B cell (primary cell): ENCODE results near the gene MAP7D2. TPM values are rescaled to one million over a fixed set of nuclear protein-coding genes. Genes with fewer than 3 reads are reported as not detected.

Source experiments
- ATAC-seq: fragments of 200-7000 bp; cut with Tn5 transposase; one replicate; pipeline ENCODE4 v1.10.0; 2021; ENCODE audit warnings: low read depth, mild to moderate bottlenecking, moderate number of reproducible peaks, moderate library complexity
- CTCF ChIA-PET: fragments of 350-600 bp; sonication (Branson Sonifier 250); formaldehyde crosslinking; loops from one replicate; lab custom pipeline; 2021; ENCODE audit warnings: antibody characterized with exemption, inconsistent platforms; lab: Charles Lee
- POLR2A ChIA-PET: fragments of 350-600 bp; sonication (Branson Sonifier 250); formaldehyde crosslinking; loops from one replicate; lab custom pipeline; 2021; ENCODE audit warnings: antibody characterized with exemption; lab: Charles Lee
- DNase-seq: peaks from one replicate; pipeline ENCODE4 v3.0.0; 2013
- H2AFZ ChIP-seq: 2 replicates; pipeline ENCODE4 v1.6.1; 2012; ENCODE audit warnings: mild to moderate bottlenecking, low read depth, low read length; ENCODE audit not compliant: insufficient read depth, poor library complexity, severe bottlenecking
- H3K27ac ChIP-seq, 2 donors: 1 replicate in 1 of 2; 2 replicates in 1 of 2; pipeline ENCODE4 v1.5.1; 2012 to 2013; ENCODE audit warnings: low read length in 2 of 2, mild to moderate bottlenecking in 2 of 2, moderate library complexity in 1 of 2
- H3K27me3 ChIP-seq, 4 experiments: fragments of 200-600 bp in 1 of 4; sonication (generic) in 1 of 4; replicated peaks in 1 of 4; 1 replicate in 2 of 4; 2 replicates in 2 of 4; pipeline versions ENCODE4 v1.6.1 to v1.7.0; 2013 to 2016; ENCODE audit warnings: low read length in 3 of 4, mild to moderate bottlenecking in 2 of 4, mixed read lengths in 1 of 4, moderate library complexity in 1 of 4; ENCODE audit not compliant: insufficient read depth in 4 of 4, control insufficient read depth in 3 of 4; ENCODE audit errors: control extremely low read depth in 1 of 4
- H3K36me3 ChIP-seq, 2 experiments: replicated peaks in 1 of 2; 1 replicate in 1 of 2; 2 replicates in 1 of 2; pipeline versions ENCODE4 v1.6.1 to v1.7.1; 2013; ENCODE audit warnings: low read length in 1 of 2; ENCODE audit not compliant: insufficient read depth in 2 of 2, control insufficient read depth in 1 of 2; ENCODE audit errors: control extremely low read depth in 1 of 2, extremely low read depth in 1 of 2
- H3K4me1 ChIP-seq, 2 donors: fragments of 200-600 bp in 1 of 2; sonication (generic) in 1 of 2; 1 replicate in 1 of 2; 2 replicates in 1 of 2; pipeline versions ENCODE4 v1.5.1 to v1.6.1; 2013 to 2017; ENCODE audit warnings: low read length in 2 of 2; ENCODE audit not compliant: control insufficient read depth in 2 of 2, insufficient read depth in 2 of 2
- H3K4me2 ChIP-seq: replicated peaks from 2 replicates; pipeline ENCODE3; 2012; ENCODE audit warnings: mild to moderate bottlenecking, low read depth, low read length; ENCODE audit not compliant: poor library complexity, severe bottlenecking
- H3K4me3 ChIP-seq, 5 experiments: fragments of 200-600 bp in 1 of 5; sonication (generic) in 1 of 5; 1 replicate in 3 of 5; 2 replicates in 2 of 5; pipeline versions ENCODE4 v1.5.1 to v1.7.0; 2011 to 2016; ENCODE audit warnings: low read length in 4 of 5, mild to moderate bottlenecking in 4 of 5, low read depth in 2 of 5, control low read depth in 1 of 5, moderate library complexity in 1 of 5; ENCODE audit not compliant: insufficient read depth in 1 of 5; ENCODE audit errors: control extremely low read depth in 1 of 5, extremely low read depth in 1 of 5
- H3K79me2 ChIP-seq: fragments of 200-600 bp; sonication (generic); one replicate; pipeline ENCODE4 v1.6.0; 2016; ENCODE audit warnings: low read length; ENCODE audit not compliant: control insufficient read depth, insufficient read depth
- H3K9ac ChIP-seq: fragments of 200-600 bp; sonication (generic); 2 replicates; pipeline ENCODE4 v1.6.1; 2017; ENCODE audit warnings: mild to moderate bottlenecking, low read length, moderate library complexity
- H3K9me3 ChIP-seq, 3 donors: one replicate each; pipeline versions ENCODE4 v1.6.1 to v1.7.1; 2013; ENCODE audit warnings: low read length in 2 of 3; ENCODE audit not compliant: control insufficient read depth in 2 of 3, insufficient read depth in 1 of 3; ENCODE audit errors: control extremely low read depth in 1 of 3
- H4K20me1 ChIP-seq: 2 replicates; pipeline ENCODE4 v1.6.0; 2012; ENCODE audit warnings: mild to moderate bottlenecking, low read length; ENCODE audit not compliant: insufficient read depth, control insufficient read depth, poor library complexity, severe bottlenecking
- H3K27ac Mint-ChIP-seq: one replicate; pipeline ENCODE4 v1.8.0; 2021; ENCODE audit warnings: mixed read lengths
- H3K27me3 Mint-ChIP-seq: one replicate; pipeline ENCODE4 v1.8.0; 2021; ENCODE audit warnings: mixed read lengths
- H3K4me1 Mint-ChIP-seq: one replicate; pipeline ENCODE4 v1.8.0; 2021; ENCODE audit warnings: mixed read lengths
- H3K4me3 Mint-ChIP-seq: one replicate; pipeline ENCODE4 v1.8.0; 2021; ENCODE audit warnings: mixed read lengths
- H3K9me3 Mint-ChIP-seq: one replicate; pipeline ENCODE4 v1.8.0; 2022; ENCODE audit warnings: mixed read lengths; ENCODE audit not compliant: insufficient read depth
- CTCF ChIP-seq: fragments of 200-600 bp; IDR thresholded peaks from one replicate; pipeline ENCODE4 v1.8.0; 2022; ENCODE audit warnings: antibody characterized with exemption, mild to moderate bottlenecking
- EZH2 ChIP-seq: IDR thresholded peaks from 2 replicates; pipeline ENCODE4 v1.6.1; 2012; ENCODE audit warnings: borderline replicate concordance, low read depth, mild to moderate bottlenecking, moderate library complexity, low read length; ENCODE audit not compliant: insufficient read depth, poor library complexity, severe bottlenecking
- WGBS: methylation state at CpG from one replicate; pipeline ENCODE4 v1.1.5; 2013; ENCODE audit warnings: missing lambda C conversion rate; ENCODE audit not compliant: insufficient coverage; 5-methylcytosine and 5-hydroxymethylcytosine counted together
- intact Hi-C: fragments of 100-400 bp; cut with micrococcal nuclease; formaldehyde crosslinking; loops from one replicate; pipeline ENCODE4 v1.10.0; 2022
- polyA plus RNA-seq: library from polyadenylated mRNA; depleted of rRNA; stranded (reverse); fragments of >200 nt; gene quantifications from 2 replicates; pipeline ENCODE4 v1.2.3, GENCODE V29; 2012
- total RNA-seq, 2 donors: library from RNA; stranded (reverse); fragments of 120-200 nt in 1 of 2; gene quantifications; 1 replicate in 1 of 2; 2 replicates in 1 of 2; pipeline versions ENCODE4 v1.2.3 to v1.2.4, GENCODE V29; 2013 to 2022

The MAP7D2 gene
- total and polyA plus RNA-seq, 2 donors (not counting 1 experiment from before 2014, with no cell fraction given): 0.54 TPM; not detected in 1

GRCh38 chrX:19987856-19988255, 128.9 kb downstream of the MAP7D2 start:
- Mint-ChIP-seq H3K4me1 (peaks cover 18% of the 10 kb centered on the region), H3K9me3 (no peaks in the 10 kb centered on the region), H3K27ac (no peak overlapping the region), H3K27me3 (no peaks in the 10 kb centered on the region), H3K4me3 (no peak overlapping the region)
- no peak overlapping the region for H3K4me3 ChIP-seq
- no peaks in the 10 kb centered on the region for H3K36me3 ChIP-seq
- DNase-seq (no peak), ATAC-seq (no peak)
- no peak overlapping the region for H3K27ac ChIP-seq
- peaks cover 25% of the 10 kb centered on the region for H3K79me2 ChIP-seq
- intact Hi-C loops: no loop called here
- no peaks in the 10 kb centered on the region for H4K20me1 ChIP-seq
- H3K4me2 ChIP-seq: no peak overlapping the region
- no peaks in the 10 kb centered on the region for H3K9me3 ChIP-seq
- TF ChIP-seq EZH2 (no peak), CTCF (no peak)
- ChIA-PET POLR2A (no interaction called here), CTCF (interaction anchor here (1.5 kb wide), 1 partner anchor 83 kb away, joined by 5 read pairs; no protein-coding TSS in a partner anchor)
- no peak overlapping the region for H3K9ac ChIP-seq
- H3K4me1 ChIP-seq: peaks cover 6 to 11% of the 10 kb centered on the region in 2 donors
- no peak overlapping the region for H2AFZ ChIP-seq
- WGBS: no CpG with 5 or more reads among the region's 5 CpGs
- no peaks in the 10 kb centered on the region for H3K27me3 ChIP-seq

DNA sequence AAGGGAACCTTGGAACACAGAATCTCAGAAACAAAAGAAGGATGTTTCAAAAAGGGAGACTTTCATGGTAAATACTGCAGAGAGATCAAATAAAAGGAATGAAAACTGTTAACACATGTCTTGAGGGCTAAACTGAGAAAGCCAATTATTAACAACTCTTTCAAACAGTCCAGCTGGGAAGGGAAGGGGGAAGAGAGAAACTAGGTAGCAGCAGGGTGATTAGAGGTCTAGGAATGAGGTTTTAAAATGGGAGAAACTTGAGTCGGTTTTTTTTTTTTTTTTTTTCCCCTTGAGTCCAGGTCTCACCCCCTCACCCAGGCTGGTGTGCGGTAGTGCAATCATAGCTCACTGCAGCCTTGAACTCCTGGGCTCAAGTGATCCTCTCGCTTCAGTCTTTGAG, 130.2 kb downstream of the MAP7D2 start:
- TF ChIP-seq EZH2 (no peak), CTCF (no peak)

More for the DNA sequence above, 130.2 kb downstream of the MAP7D2 start:
- Histone ChIP-seq H4K20me1 (no peaks in the 10 kb centered on the region), H3K4me3 (no peak overlapping the region), H3K4me1 (peaks cover 6 to 9% of the 10 kb centered on the region in 2 donors), H3K9me3 (no peaks in the 10 kb centered on the region), H3K36me3 (no peaks in the 10 kb centered on the region), H3K27me3 (no peaks in the 10 kb centered on the region), H2AFZ (no peak overlapping the region), H3K9ac (no peak overlapping the region), H3K27ac (no peak overlapping the region), H3K79me2 (peaks cover 27% of the 10 kb centered on the region), H3K4me2 (no peak overlapping the region)
- Mint-ChIP-seq H3K27me3 (no peaks in the 10 kb centered on the region), H3K4me1 (peaks cover 20% of the 10 kb centered on the region), H3K9me3 (no peaks in the 10 kb centered on the region), H3K4me3 (no peak overlapping the region), H3K27ac (no peak overlapping the region)
- intact Hi-C loops: no loop called here
- WGBS: no CpG with 5 or more reads among the region's 3 CpGs
- DNase-seq (no peak), ATAC-seq (no peak)
- ChIA-PET CTCF (interaction anchor here (0.6 kb wide), 1 partner anchor 1597 kb away, joined by 3 read pairs; no protein-coding TSS in a partner anchor), POLR2A (no interaction called here)
